ENCODE results near the gene DLX5. TPM values are rescaled to one million over a fixed set of nuclear protein-coding genes. Genes with fewer than 3 reads are reported as not detected.

The DLX5 gene
- total and polyA plus RNA-seq, 2 donors (not counting 1 experiment from before 2014, with no cell fraction given) = 0.06 to 0.17 TPM

DNA sequence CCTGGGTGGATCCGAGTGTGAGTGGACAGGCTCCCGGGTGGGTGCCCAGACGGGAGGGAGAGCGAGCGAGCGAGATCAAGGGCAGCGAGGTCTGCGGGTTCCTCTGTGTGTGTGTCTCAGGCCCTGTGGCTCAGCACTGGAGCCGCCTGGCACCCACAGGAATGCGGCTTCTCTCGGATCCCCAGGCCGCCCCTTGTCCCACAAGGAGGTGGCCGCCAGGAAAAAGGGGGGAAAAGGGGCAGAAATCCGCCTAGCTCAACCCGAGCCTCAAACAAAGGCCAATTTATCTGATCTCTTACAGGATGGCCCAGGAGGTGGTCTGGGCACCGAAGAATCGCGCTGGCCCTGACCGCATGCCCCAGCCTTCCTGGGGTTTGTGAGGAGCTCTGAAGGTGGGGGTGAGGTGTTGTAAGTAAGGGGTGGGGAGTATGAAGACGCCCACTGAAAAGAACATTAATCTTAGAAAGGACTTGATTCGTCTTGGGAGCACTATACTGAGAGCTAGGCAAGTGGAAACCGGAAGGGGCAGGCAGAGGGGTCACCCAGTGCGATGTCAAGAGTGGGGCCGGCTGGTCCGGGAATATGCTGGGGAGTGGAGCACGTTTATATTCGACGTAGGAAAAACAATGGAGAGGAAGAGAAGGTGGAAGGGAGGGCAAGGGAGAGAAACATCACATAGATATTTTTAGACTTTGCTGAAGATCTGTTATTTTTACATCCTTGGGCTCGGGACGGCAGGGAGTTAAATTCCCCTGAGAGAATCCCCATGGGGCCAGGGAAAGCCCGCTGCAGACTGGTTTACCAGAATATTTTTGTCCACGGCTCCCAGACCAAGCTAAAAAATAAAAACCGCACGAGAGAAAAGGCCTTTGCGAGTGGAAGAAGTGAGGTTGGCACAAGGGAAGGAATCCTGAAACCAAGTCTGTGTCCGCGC, 7.2 kb downstream of the DLX5 start:
- Histone ChIP-seq H3K4me3 (replicated peaks in 1 of 4; ENCODE audit: control extremely low read depth in 1 of 4, insufficient read depth in 1 of 4, low read depth in 3 of 4, low read length in 4 of 4) (no peak overlapping the region), H3K36me3 (ENCODE audit: control insufficient read depth, insufficient read depth, low read length) (no peaks in the 10 kb centered on the region), H3K4me2 (ENCODE audit: extremely low read depth, insufficient read depth, low read length) (no peak overlapping the region), H2AFZ (ENCODE audit: low read length) (no peak overlapping the region), H4K20me1 (ENCODE audit: control insufficient read depth, extremely low read depth, insufficient read depth, low read length) (no peaks in the 10 kb centered on the region), H3K79me2 (ENCODE audit: control insufficient read depth, insufficient read depth, low read length) (no peaks in the 10 kb centered on the region), H3K27me3 (ENCODE audit: control insufficient read depth, insufficient read depth, low read length) (peaks cover 56% of the 10 kb centered on the region), H3K4me1 (ENCODE audit: control insufficient read depth, extremely low read depth, insufficient read depth, low read length) (no peaks in the 10 kb centered on the region), H3K9me3 (ENCODE audit: control insufficient read depth, insufficient read depth, low read depth, low read length) (no peaks in the 10 kb centered on the region), H3K9ac (ENCODE audit: insufficient read depth, low read length) (no peak overlapping the region), H3K27ac (ENCODE audit: insufficient read depth, low read length) (no peak overlapping the region)
- no peak for TF ChIP-seq CTCF (conservative IDR thresholded peaks at IDR 0.05 in 1 of 2, IDR thresholded peaks at IDR 0.05 in 1 of 2; ENCODE audit: low read depth in 1 of 2, low read length in 2 of 2)
- no peak for TF ChIP-seq EZH2 (IDR thresholded peaks at IDR 0.05; ENCODE audit: low read length, missing control alignments)
- DNase-seq (ENCODE audit: low read depth in 2 of 2) = no peak

- no peaks in the 10 kb centered on the region for H4K20me1 ChIP-seq (ENCODE audit: control insufficient read depth, extremely low read depth, insufficient read depth, low read length)
- H3K36me3 ChIP-seq (ENCODE audit: control insufficient read depth, insufficient read depth, low read length) = no peaks in the 10 kb centered on the region
- H3K27ac ChIP-seq (ENCODE audit: insufficient read depth, low read length) = no peak overlapping the region
- no peak overlapping the region for H3K9ac ChIP-seq (ENCODE audit: insufficient read depth, low read length)
- H3K4me1 ChIP-seq (ENCODE audit: control insufficient read depth, extremely low read depth, insufficient read depth, low read length) = no peaks in the 10 kb centered on the region
- no peaks in the 10 kb centered on the region for H3K79me2 ChIP-seq (ENCODE audit: control insufficient read depth, insufficient read depth, low read length)
- no peak for DNase-seq (ENCODE audit: low read depth in 2 of 2)
- no peak overlapping the region for H3K4me2 ChIP-seq (ENCODE audit: extremely low read depth, insufficient read depth, low read length)
- H3K4me3 ChIP-seq (replicated peaks in 1 of 4; ENCODE audit: control extremely low read depth in 1 of 4, insufficient read depth in 1 of 4, low read depth in 3 of 4, low read length in 4 of 4) = no peak overlapping the region
- no peak overlapping the region for H2AFZ ChIP-seq (ENCODE audit: low read length)
- TF ChIP-seq EZH2 (IDR thresholded peaks at IDR 0.05; ENCODE audit: low read length, missing control alignments) = no peak
- TF ChIP-seq CTCF (conservative IDR thresholded peaks at IDR 0.05 in 1 of 2, IDR thresholded peaks at IDR 0.05 in 1 of 2; ENCODE audit: low read depth in 1 of 2, low read length in 2 of 2) = no peak
- H3K27me3 ChIP-seq (ENCODE audit: control insufficient read depth, insufficient read depth, low read length) = peaks cover 50% of the 10 kb centered on the region
- H3K9me3 ChIP-seq (ENCODE audit: control insufficient read depth, insufficient read depth, low read depth, low read length) = no peaks in the 10 kb centered on the region
These were observed 8.0 kb downstream of the DLX5 start for GRCh38 chr7:97016381-97017191.

- H3K4me1 ChIP-seq (ENCODE audit: control insufficient read depth, extremely low read depth, insufficient read depth, low read length) = no peaks in the 10 kb centered on the region
- no peak overlapping the region for H3K9ac ChIP-seq (ENCODE audit: insufficient read depth, low read length)
- no peak for TF ChIP-seq EZH2 (IDR thresholded peaks at IDR 0.05; ENCODE audit: low read length, missing control alignments)
- no peak for TF ChIP-seq CTCF (conservative IDR thresholded peaks at IDR 0.05 in 1 of 2, IDR thresholded peaks at IDR 0.05 in 1 of 2; ENCODE audit: low read depth in 1 of 2, low read length in 2 of 2)
- no peak overlapping the region for H3K4me3 ChIP-seq (replicated peaks in 1 of 4; ENCODE audit: control extremely low read depth in 1 of 4, insufficient read depth in 1 of 4, low read depth in 3 of 4, low read length in 4 of 4)
- no peak overlapping the region for H2AFZ ChIP-seq (ENCODE audit: low read length)
- no peaks in the 10 kb centered on the region for H3K9me3 ChIP-seq (ENCODE audit: control insufficient read depth, insufficient read depth, low read depth, low read length)
- no peaks in the 10 kb centered on the region for H3K36me3 ChIP-seq (ENCODE audit: control insufficient read depth, insufficient read depth, low read length)
- H3K79me2 ChIP-seq (ENCODE audit: control insufficient read depth, insufficient read depth, low read length) = no peaks in the 10 kb centered on the region
- DNase-seq (ENCODE audit: low read depth in 2 of 2) = no peak
- H3K4me2 ChIP-seq (ENCODE audit: extremely low read depth, insufficient read depth, low read length) = no peak overlapping the region
- H3K27me3 ChIP-seq (ENCODE audit: control insufficient read depth, insufficient read depth, low read length) = peaks cover 51% of the 10 kb centered on the region
- H4K20me1 ChIP-seq (ENCODE audit: control insufficient read depth, extremely low read depth, insufficient read depth, low read length) = no peaks in the 10 kb centered on the region
- H3K27ac ChIP-seq (ENCODE audit: insufficient read depth, low read length) = no peak overlapping the region
These were observed 8.8 kb downstream of the DLX5 start for GRCh38 chr7:97015756-97016380.
